NCI-H69 (cell line): ENCODE data around the gene TNNT3.

ENCODE experiments used
- DNase-seq: peaks from one replicate; lab custom pipeline; 2025; lab: John Stamatoyannopoulos, UW

The TNNT3 gene

DNA sequence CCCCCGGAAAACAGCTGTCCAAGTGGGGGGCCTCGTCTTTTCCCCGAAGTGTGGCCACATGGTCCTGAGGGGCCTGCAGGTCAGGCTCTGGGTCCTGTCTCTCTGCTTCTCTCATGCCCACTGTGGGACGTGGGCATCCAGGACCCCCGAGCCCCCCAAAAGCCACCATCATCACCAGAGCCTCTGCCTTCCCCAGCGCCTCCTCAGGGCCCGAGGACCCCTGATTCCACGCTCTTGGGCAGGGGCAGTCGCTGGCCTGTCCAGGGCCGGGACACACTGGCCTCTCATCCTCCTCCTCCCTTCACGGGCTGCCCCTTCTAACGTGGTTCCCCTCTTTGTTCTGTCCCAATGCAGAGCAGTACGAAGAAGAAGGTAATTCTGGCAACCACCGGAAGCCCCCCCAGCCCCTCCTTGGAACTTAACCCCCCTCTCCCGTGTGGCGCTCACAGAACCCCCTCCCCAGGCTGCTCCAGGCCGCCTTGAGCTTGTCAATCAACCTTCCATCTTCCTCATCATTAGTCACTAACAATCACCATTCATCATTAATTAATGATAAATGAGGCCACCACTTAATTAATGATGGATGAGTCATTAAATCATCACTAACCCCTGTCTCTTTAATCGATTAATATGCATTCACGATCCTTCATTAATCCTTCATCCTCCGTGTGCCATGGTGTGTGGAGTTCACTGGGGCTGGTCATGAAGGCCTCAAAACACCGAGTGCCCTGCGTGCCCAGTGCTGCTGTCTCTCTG, 3.9 kb downstream of the TNNT3 start:
- no peak for DNase-seq

DNA sequence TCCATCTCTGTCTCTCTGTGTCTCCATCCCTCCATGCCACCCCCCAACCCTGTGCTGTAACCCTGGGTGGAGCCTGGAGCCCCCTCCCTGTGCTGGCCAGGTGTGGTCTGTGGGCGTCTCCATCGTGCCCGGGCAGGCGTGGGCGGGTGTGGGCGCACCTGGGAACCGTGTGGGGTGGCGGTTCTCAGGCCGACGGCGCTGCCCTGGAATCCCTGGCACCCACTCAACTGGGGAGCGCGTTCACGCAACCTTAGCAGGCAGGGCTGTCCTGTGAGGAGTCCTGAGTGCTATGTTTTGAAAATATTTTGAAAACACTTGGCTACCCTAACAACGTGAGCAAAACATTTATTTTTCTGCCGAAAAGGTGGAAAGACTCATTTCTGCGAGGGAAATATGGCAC, 4.7 kb downstream of the TNNT3 start:
- no peak for DNase-seq

DNA sequence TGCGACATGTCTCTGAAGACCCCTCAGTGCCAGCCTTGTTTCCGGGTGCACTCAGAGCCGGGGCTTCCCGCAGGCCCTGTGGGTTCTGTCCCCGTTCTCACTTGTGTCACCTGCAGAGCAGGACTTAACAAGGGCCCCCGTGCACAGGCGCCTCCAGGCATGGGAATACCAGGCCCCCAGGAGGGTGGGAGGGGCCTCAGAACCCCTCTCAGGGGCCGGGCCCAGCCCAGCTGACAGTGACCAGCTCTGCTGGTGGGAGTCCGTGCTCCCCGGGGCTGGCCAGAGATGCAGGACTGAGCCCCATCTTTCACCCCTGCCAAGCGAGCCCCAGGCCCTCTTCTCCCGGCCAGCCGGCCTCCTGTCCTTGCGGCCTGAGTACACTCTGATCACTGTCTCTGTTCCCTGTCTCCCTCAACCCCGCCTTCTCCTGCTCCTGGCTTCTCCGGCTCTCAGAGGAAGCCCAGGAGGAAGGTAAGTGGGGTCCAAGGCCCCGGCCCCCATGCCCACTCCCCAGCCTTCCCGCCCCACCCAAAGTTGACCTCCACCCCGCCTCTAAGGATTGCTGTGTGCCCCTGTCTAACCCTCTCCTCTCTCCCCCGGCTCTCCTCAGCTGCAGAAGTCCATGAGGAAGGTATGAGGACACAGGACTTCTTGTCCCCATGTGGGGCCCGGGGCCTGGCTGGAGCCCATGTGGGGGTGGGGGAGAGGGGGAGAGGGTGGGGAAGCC, 5.3 kb downstream of the TNNT3 start:
- no peak for DNase-seq

DNA sequence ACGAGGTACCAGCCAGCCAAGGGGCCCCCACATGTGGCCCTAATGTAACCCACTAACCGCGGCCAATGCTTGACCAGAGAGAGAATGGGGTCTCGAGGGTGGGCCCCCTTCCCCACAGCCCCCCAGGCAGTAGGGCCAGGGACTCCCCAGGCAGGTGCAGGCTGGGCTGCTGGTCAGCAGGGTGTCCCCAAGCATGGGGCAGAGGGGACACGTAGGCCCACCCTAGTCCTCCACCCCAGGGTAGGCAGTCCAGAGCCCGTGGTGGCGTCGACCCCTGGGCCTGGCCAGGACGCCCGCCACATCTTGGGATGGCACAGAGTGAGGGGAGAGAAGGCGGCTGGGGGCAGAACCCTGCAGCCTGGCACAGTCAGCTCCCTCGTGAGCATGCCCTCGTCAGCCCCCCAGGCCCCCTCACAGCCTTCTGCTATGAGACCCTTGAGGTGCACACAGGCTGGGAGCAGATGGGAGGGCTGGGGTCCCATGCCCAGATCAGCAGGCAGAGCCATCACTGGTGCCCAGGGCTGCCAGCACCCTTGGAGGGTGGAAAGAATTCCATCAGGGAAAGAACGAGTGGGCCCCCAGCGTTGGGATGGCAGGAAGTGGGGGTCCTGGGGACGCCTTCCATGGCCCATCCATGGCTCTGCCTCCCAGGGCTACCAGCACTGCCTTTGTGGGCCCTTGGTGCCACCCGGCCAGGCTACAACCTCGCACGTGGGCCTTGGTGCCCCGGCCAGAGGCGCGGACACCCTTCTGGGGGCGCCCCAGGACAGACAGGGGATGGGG, 6.1 kb downstream of the TNNT3 start:
- no peak for DNase-seq

DNA sequence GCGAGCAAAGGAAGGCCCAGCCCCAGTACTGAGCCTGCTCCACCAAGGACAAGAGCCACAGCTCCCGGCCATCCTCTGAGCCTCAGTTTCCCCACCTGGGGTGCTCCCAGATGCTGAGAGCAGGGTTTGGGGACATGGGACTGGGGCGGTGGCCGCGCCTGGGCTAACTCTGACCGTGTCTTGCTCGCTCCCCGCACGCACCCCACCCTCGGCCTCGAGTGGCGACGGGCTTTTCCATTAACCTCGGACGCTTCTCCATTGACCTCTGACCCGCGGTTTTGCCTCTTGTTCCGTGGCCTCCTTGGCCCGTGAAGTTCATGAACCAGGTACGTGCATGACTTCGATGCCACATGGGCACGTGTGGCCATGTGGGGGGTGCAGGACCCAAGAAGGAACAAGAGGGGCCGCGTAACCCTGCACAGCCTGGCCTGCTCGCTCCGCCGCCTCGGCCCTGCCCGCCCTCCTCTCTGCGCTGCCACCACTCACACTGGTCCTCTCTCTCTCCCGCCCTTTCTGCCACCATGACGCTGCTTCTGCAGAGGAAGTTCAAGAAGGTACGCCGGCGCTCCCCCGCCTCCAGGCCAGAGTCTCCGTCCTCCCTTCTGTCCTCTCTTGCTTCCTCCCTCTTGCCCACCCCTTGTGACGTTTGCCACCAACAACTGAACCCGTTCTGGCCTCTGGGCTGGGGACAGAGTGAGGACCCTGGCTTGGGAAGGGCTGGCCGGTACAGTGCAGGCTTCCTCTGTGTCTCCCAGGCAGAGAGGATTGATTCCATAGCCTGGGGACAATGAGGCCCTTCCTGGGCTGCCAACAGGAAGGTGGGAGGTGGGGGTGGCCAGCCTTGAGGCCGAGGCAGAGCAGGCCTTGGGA, 6.9 kb downstream of the TNNT3 start:
- no peak for DNase-seq

DNA sequence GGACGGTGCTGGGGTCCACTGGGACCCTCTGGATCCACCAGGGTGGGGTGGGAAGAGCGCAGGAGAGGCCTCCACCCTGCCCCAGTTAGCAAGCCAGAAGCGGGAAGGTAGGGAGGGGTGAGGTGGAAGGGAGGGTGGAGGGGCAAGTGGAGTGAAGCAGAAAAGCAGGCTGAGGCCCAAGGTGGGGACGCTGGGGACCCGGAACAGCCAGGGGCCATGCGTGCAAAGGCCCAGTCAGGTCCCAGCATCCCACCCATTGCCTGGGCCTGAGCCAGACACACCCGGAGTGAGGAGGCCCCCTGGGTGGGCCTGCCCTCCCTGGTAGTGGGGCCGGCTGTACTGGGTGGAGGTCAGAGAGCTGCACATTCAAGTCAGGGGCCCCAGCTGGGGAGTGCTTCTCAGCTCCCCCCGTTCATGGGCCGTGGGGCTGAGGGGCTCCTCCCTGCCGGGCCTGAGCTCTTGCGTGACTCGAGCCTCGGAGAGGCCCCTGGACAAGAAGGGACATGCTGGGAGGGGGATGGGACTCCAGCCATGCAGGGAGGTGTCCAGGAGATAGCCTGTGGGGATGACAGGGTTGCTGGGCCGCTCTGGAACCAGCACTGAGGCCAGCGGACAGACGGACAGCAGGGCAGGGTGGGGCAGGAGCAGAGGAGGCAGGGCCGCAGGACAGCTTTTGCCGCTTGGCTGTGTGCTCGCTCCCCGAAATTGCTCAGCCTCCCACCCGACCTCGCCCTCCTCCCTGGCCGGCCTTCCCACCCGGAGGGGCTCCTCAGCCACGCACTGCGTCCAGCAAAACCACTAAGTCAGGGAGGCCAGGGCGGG, 7.7 kb downstream of the TNNT3 start:
- DNase-seq: no peak

DNA sequence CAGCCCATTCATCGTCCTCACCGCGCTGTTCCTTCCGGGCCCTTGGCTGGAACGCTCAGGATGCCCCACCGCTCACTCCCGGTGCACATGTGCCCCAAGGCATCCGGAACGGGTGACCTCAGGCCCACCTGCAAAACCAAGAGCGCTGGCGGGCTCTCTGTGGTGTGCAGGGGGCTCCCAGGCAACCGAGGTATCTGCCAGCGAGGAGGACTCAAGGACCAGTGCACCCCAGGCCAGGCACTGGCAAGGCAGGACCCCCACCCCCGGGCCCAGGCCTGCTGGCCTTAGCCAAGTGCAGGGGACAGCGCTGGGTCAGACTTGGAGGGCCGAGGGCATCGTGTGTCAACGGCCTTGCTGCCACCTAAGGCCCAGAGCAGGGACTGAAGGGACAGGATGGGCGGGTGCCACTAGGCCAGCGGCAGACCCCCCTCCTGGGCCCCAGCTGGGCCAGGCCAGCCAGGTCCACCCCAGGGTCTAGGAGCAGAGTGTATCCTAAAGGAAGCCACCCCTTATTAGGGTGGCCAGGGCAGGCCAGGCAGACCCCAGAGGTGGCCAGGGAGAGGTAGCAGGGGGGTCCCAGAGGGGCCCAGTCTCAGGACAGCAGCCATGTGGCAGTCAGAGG, 8.5 kb downstream of the TNNT3 start:
- no peak for DNase-seq

DNA sequence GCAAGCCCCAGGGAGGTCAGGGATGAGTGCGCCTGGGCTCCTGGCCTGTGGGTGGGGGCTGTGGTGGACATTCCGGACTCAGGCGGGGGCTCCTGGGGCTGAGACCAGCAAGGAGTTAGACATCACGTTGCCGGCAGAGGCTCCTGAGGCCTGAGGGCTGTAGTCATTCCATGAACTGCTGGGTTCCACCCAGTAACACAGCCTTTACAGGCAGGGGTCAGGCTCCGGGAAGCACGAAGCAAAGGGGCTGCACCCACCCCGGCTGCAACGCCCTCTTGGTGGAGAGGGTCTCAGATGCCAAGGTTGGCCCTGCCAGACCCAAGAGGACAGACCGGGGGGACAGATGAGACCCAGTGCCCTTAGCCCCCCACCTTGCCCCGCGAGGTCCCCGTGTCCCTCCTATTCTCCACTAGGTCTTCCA, 9.0 kb downstream of the TNNT3 start:
- DNase-seq: no peak

DNA sequence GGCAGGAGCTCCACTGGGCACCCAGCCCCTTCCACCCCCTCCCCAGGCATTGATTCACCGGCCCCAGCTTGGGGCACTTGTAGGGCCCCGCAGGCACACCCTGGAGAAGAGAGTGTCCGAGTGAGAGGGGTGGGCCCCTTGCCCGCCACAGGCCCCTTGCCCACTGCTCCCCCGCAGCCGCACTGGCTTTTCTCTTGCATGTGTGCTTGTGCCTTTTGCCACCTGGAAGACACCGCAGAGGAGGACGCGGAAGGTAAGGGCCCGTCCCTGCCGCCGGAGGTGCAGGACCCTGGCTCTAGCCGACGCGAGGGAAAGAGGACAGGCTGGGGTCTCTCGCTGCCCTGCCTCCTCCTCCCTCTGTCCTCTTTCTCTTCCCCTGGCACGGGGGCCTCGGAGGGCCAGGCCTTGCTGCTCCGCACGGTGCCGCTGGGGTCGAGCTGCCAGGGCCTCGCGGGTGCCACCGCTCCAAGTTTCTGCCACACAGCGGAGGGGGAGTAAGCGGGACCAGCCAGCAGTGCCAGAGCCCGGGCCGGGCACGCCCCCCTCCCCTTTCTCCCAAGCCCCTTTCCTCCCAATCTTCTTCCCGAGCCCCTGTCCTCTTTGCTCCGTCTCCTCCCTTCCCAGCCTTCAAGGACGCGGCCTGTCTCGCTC, 9.5 kb downstream of the TNNT3 start:
- no peak for DNase-seq

DNA sequence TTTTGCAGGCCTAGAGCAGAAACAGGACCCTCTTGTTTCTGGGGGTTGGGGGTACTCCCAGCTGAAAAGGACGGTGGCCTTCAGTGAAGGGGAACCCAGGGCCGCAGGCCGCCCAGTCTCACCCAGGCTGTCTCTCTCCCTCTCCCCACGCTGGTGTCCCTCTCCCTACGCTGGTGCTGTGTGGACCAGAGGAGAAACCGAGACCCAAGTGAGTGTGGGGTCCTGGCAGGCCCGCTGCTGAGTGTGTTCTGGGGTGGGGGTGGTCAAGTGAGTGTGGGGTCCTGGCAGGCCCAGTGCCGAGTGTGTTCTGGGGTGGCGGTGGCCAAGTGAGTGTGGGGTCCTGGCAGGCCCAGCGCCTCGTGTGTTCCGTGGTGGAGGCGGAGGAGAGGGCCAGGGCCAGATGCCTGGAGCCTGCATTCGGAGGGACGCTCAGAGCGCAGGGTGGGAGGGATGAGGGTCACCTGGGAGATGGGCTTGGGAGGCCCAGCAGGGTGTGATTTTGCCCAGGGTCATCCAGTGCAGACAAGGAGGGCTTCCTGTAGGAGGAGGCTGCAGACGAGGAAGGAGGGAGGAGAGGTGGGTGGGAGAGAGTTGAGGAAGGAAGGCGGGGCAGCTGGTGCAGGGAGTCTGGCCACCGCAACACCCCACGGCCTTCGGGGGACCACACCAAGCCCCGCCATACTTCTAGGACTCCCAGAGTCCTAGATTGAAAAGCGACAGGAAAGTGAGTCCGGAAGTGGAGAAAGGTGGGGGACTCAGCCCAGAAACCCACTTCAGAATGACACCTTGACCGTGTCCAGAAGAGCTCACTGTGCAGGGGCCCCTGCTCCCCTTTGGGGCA, 10.3 kb downstream of the TNNT3 start:
- no peak for DNase-seq

DNA sequence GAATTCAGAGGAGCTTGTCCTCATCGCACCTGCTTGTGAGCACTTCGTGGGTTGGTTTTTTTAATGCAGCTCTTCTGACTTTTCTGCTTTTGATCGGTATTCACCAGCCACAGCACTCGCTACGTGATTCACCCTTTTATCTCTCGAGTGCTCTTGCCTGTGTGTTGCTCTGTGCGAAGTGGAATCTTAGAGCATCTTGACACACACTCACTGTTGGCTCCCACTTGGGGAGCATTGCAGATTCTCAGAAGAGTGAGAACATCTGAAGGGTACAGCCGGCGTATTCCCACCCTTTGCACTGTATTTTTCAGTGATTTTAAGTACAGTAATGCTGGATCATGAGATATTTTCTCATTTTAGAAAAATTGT, 10.9 kb downstream of the TNNT3 start:
- no peak for DNase-seq

DNA sequence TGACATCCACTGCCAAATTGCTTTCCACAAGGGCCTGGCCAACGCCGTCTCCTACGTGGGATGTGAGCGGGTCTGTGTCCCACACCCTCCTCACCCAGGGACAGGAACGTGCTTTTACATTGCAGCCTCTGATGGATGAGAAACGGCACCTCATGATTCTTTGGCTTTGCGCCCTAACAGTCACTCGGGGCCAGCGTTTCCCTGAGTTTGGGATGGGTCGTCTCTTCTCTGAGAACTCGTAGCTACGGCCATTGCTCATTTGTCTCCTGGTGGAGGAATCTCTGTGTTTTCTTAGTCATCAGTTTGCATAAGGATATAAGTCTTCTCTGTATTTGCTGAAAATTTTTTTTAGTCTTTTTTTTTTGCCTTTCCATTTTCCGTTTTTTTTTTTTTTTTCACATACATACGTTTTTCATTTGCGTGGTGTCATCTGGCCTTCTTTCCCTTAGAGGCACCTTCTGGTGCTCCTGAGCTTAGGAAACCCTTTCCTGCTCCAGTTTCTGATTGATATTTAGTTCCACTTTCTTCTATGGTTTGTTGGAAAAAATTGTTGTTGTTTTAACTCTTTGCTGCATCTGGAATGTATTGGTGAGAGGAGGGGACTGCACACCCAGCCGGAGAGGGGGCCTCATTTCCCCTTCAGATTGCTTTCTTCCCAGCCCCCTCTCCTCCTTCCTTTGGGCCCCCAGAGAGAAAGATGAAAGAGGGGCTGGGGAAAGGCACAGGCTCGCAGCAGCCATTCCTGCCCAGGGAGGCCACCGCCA, 12.0 kb downstream of the TNNT3 start:
- DNase-seq: no peak

DNA sequence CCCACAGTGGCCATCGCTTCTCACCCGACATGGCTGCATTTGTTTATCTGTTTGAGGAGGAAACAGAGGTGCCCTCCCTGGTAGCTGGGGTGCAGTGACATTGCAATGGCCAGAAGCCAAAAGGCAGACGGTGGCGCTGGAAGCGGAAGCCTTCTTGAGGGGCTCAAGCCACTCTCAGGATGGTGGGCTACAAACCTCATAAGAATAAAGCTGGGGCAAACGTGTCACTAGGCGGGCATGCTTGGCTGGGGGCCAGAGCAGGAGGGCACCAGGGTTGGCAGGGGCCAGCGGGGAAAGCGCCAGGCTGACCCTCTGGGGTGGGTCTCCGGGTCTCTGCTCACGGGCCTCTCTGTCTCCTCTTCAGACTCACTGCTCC, 12.6 kb downstream of the TNNT3 start:
- DNase-seq: no peak

DNA sequence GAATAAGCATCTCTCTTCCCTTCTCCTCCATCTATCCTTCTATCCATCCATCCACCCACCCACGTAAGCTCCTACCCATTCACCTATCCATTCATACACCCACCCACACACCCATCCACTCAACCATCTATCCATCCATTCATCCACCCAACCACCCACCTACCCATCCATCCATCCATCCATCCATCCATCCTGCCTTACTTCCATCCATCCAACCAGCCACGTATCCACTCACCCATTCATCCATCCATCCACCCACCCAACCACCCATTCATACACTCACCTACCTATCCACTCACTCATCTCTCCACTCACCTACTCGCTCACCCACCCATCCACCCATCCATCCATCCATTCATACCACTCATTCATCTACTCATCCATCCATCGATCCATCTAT, 13.2 kb downstream of the TNNT3 start:
- DNase-seq: no peak

DNA sequence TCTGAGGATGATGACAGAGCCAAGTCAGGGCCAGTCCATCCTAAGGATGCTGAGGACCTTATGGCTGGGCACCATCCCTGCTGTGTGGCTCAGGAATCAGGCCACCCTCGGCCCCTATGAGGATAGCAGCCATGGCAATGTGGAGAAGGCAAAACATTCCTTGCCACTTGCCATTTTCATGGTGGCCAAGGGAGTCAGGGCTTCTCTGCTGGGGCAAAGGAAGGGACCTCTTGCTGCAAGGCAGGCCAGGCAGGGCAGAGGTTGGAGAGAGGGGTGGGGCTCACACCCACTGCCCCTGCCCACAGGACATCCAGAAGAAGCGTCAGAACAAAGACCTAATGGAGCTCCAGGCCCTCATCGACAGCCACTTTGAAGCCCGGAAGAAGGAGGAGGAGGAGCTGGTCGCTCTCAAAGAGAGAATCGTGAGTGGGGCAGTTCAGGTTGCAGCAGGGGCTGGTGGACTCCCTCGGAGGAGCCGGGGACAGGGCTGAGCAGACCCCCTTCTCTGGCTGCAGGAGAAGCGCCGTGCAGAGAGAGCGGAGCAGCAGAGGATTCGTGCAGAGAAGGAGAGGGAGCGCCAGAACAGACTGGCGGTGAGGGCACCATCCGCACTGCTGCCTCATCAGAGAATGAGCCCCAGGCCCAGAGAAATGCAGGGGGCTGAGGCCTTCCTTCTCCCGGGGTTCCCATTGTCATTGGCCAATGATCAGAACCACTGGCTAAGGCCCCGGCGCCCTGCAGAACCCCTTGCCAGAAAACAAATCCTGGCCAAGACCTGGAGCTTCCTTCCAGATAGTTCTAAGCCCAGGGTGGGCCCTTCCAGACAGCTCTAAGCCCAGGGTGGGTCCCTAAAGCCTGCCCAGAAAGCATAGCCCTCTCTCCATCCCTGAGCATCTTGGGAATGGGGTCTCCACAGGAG, 14.2 kb downstream of the TNNT3 start:
- no peak for DNase-seq

DNA sequence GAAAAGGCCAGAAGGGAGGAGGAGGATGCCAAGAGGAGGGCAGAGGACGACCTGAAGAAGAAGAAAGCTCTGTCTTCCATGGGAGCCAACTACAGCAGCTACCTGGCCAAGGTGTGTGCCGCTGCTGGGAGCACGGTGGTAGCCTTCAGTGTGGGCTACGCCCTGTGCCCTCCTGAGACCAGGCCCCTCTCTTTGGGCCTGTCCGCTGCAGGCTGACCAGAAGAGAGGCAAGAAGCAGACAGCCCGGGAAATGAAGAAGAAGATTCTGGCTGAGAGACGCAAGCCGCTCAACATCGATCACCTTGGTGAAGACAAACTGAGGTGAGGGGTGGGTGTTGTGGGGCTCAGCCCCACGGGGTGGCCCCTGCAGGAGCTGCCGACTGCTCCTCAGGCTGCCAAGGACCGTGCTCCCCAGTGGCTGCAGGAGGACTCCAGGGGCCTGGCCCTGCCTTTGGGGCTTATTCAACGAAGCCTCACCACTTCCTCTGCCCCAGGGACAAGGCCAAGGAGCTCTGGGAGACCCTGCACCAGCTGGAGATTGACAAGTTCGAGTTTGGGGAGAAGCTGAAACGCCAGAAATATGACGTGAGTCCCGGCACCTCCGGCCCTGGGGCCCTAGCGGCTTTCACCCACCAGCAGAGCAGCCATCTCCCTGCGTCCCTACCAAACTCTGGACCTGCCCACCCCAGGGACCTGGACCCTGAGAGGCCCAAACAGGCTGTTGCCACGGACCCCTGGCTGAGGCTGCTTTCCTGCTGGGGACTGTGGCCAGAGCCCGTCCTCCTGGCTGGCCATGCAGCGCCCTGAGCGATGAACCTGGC, 15.0 kb downstream of the TNNT3 start:
- no peak for DNase-seq
